Left lung (tissue), 10 donors: Measurements from ENCODE around the gene DCP1B. TPM values are rescaled to one million over a fixed set of nuclear protein-coding genes. Genes with fewer than 3 reads are reported as not detected.
A peak's percentile ranks its signal among the peaks of the same experiment; 100 is the strongest.

Experiments
- ATAC-seq: fragments of 200-7000 bp; cut with Tn5 transposase; one replicate; pipeline ENCODE4 v1.9.1; 2020; ENCODE audit warnings: moderate library complexity
- DNase-seq, 4 donors: peaks; one replicate each; pipeline ENCODE4 v3.0.0-alpha.2; 2013 to 2020
- H3K27ac ChIP-seq, 2 donors: fragments of 200-600 bp; sonication (generic) in 1 of 2; one replicate each; pipeline versions ENCODE4 v1.5.0 to v1.8.0; 2020 to 2021
- H3K27me3 ChIP-seq, 2 donors: fragments of 200-600 bp; sonication (generic) in 1 of 2; one replicate each; pipeline versions ENCODE4 v1.5.0 to v1.8.0; 2020 to 2021
- H3K36me3 ChIP-seq, 2 donors: fragments of 200-600 bp; sonication (generic) in 1 of 2; one replicate each; pipeline versions ENCODE4 v1.5.0 to v1.8.0; 2020 to 2021
- H3K4me1 ChIP-seq, 2 donors: fragments of 200-600 bp; one replicate each; pipeline ENCODE4 v1.8.0; 2021
- H3K4me3 ChIP-seq, 2 donors: fragments of 200-600 bp; sonication (generic) in 1 of 2; one replicate each; pipeline versions ENCODE4 v1.5.0 to v1.8.0; 2020 to 2021; ENCODE audit warnings: mild to moderate bottlenecking in 1 of 2
- H3K9me3 ChIP-seq, 2 donors: fragments of 200-600 bp; sonication (generic) in 1 of 2; one replicate each; pipeline versions ENCODE4 v1.5.0 to v1.8.0; 2020 to 2021
- intact Hi-C, 2 donors: fragments of 100-400 bp; cut with DNase I; formaldehyde crosslinking; loops; one replicate each; pipeline versions ENCODE4 v1.11.2 to v1.14.2; 2022
- polyA plus RNA-seq, 6 donors: library from polyadenylated mRNA; unstranded; fragments of 120-200 nt; gene quantifications; one replicate each; pipeline ENCODE4 v1.2.1, GENCODE V29; 2013; ENCODE audit not compliant: insufficient read length in 6 of 6
- total RNA-seq, 2 donors: library from RNA; stranded (reverse); fragmentation: NEBNext Ultra II Directional; extraction: Animal tissue kit (Norgen Biotek cat#: 25700); gene quantifications; one replicate each; pipeline ENCODE4 v1.2.1, GENCODE V29; 2021
- TF ChIP-seq, protein P1 (sequence below), 2 donors: fragments of 200-600 bp; sonication (generic) in 1 of 2; IDR thresholded peaks; one replicate each; pipeline versions ENCODE4 v1.5.0 to v1.8.0; 2021; ENCODE audit warnings: antibody characterized with exemption in 2 of 2
- donor health status: DM: no; HTN: yes; CAD: no.
- donor health status: DM: no; HTN: no; CAD: no.

DCP1B gene
- total and polyA plus RNA-seq, 8 donors, result 9.8 to 33.4 (median 28.5) TPM

- H3K27ac ChIP-seq, result no peak overlapping the region
- TF ChIP-seq, protein P1, sequence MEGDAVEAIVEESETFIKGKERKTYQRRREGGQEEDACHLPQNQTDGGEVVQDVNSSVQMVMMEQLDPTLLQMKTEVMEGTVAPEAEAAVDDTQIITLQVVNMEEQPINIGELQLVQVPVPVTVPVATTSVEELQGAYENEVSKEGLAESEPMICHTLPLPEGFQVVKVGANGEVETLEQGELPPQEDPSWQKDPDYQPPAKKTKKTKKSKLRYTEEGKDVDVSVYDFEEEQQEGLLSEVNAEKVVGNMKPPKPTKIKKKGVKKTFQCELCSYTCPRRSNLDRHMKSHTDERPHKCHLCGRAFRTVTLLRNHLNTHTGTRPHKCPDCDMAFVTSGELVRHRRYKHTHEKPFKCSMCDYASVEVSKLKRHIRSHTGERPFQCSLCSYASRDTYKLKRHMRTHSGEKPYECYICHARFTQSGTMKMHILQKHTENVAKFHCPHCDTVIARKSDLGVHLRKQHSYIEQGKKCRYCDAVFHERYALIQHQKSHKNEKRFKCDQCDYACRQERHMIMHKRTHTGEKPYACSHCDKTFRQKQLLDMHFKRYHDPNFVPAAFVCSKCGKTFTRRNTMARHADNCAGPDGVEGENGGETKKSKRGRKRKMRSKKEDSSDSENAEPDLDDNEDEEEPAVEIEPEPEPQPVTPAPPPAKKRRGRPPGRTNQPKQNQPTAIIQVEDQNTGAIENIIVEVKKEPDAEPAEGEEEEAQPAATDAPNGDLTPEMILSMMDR (IDR thresholded peaks at IDR 0.05), result no peak
Measured at GRCh38 chr12:1977588-1977987, 26.7 kb downstream of the DCP1B start.

DNA sequence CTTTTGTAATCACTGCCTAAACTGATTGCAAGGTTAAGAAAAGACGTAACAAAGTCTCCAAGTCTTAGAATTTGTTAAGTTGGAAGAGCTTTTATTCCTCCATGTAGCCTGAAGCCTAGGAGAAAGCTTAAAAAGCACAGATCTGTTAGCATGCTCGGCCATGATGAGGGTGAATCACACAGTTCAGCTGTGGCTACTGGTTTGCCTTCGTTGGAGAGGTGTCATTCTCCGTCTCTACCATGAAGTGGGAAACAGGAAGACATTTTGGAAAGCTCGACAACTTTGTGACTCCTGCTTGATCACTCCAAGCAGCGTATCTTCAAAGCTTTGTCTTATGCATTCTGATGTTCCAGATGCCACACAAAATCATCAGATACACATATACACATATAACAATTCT is 27.1 kb downstream of the DCP1B start:
- TF ChIP-seq, protein P1 (IDR thresholded peaks at IDR 0.05), result no peak
- Histone ChIP-seq H3K4me3 (no peak overlapping the region), H3K36me3 (no peaks in the 10 kb centered on the region), H3K9me3 (no peaks in the 10 kb centered on the region), H3K27me3 (no peaks in the 10 kb centered on the region), H3K27ac (no peak overlapping the region), H3K4me1 (no peaks in the 10 kb centered on the region)
- DNase-seq, result no peak
- ATAC-seq, result no peak
- intact Hi-C loops, result no loop called here

More at GRCh38 chr12:1977588-1977987, 26.7 kb downstream of the DCP1B start:
- no peaks in the 10 kb centered on the region for H3K36me3 ChIP-seq
- ATAC-seq (no peak), DNase-seq (no peak)
- intact Hi-C loops, result no loop called here
- H3K9me3 ChIP-seq, result no peaks in the 10 kb centered on the region
- no peaks in the 10 kb centered on the region for H3K4me1 ChIP-seq
- H3K27me3 ChIP-seq, result no peaks in the 10 kb centered on the region
- H3K4me3 ChIP-seq, result no peak overlapping the region

- ATAC-seq (no peak), DNase-seq (no peak)
- H3K4me3 ChIP-seq, result no peak overlapping the region
- intact Hi-C loops, result no loop called here
- H3K27ac ChIP-seq, result no peak overlapping the region
- TF ChIP-seq, protein P1 (IDR thresholded peaks at IDR 0.05), result no peak
- H3K27me3 ChIP-seq, result no peaks in the 10 kb centered on the region
- H3K9me3 ChIP-seq, result no peaks in the 10 kb centered on the region
- H3K36me3 ChIP-seq, result no peaks in the 10 kb centered on the region
- no peaks in the 10 kb centered on the region for H3K4me1 ChIP-seq
Measured at GRCh38 chr12:1974812-1975211, 29.4 kb downstream of the DCP1B start.

GRCh38 chr12:1972856-1973317 is 31.4 kb downstream of the DCP1B start:
- intact Hi-C loops, result no loop called here
- Histone ChIP-seq H3K9me3 (no peaks in the 10 kb centered on the region), H3K36me3 (no peaks in the 10 kb centered on the region), H3K27ac (peak overlapping the region in 1 of 2 donors; percentile 57), H3K4me3 (no peak overlapping the region), H3K27me3 (no peaks in the 10 kb centered on the region), H3K4me1 (no peaks in the 10 kb centered on the region)
- TF ChIP-seq, protein P1 (IDR thresholded peaks at IDR 0.05), result no peak
- ATAC-seq (peak; percentile 27), DNase-seq (peak in 2 of 4 donors; percentile 58 to 77)

GRCh38 chr12:1972260-1972659 is 32.0 kb downstream of the DCP1B start:
- no peaks in the 10 kb centered on the region for H3K4me1 ChIP-seq
- intact Hi-C loops, result no loop called here
- TF ChIP-seq, protein P1 (IDR thresholded peaks at IDR 0.05), result no peak
- H3K27ac ChIP-seq, result peak overlapping the region in 1 of 2 donors; percentile 57
- DNase-seq, result no peak
- no peaks in the 10 kb centered on the region for H3K9me3 ChIP-seq
- H3K36me3 ChIP-seq, result no peaks in the 10 kb centered on the region
- no peaks in the 10 kb centered on the region for H3K27me3 ChIP-seq
- no peak overlapping the region for H3K4me3 ChIP-seq
- ATAC-seq, result no peak
